ENCODE results near the gene TMEM175. TPM values are rescaled to one million over a fixed set of nuclear protein-coding genes. Genes with fewer than 3 reads are reported as not detected.

Gene TMEM175
- total RNA-seq, 2 donors from 2014 or later, result 20.2 to 24.0 TPM

DNA sequence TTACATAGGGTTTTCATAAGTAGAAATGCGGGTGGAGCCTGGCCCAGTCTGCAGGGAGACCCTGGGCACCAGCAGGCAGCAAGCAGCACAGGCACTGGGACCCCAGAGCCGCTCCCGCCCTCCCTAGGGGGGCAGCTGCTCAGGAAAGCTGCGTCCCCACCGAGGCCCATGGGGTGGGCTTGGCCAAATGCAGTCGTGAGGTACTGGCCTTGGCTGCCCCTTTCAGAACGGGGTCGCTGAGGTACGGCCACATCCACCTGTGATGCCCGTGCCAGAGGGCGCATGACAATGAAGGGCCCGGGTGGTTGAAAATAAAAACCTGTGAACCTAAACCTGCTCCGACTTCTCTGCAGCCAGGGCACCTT is 16.7 kb downstream of the TMEM175 start:
- DNase-seq (ENCODE audit: low spot score), result no peak
- H3K9me3 ChIP-seq, result no peaks in the 10 kb centered on the region
- peaks cover 0 to 4% of the 10 kb centered on the region in 2 donors for H3K4me1 ChIP-seq
- H3K36me3 ChIP-seq, result peaks cover 8% of the 10 kb centered on the region
- H3K27me3 ChIP-seq, result no peaks in the 10 kb centered on the region
- TF ChIP-seq, protein P1, sequence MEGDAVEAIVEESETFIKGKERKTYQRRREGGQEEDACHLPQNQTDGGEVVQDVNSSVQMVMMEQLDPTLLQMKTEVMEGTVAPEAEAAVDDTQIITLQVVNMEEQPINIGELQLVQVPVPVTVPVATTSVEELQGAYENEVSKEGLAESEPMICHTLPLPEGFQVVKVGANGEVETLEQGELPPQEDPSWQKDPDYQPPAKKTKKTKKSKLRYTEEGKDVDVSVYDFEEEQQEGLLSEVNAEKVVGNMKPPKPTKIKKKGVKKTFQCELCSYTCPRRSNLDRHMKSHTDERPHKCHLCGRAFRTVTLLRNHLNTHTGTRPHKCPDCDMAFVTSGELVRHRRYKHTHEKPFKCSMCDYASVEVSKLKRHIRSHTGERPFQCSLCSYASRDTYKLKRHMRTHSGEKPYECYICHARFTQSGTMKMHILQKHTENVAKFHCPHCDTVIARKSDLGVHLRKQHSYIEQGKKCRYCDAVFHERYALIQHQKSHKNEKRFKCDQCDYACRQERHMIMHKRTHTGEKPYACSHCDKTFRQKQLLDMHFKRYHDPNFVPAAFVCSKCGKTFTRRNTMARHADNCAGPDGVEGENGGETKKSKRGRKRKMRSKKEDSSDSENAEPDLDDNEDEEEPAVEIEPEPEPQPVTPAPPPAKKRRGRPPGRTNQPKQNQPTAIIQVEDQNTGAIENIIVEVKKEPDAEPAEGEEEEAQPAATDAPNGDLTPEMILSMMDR (IDR thresholded peaks at IDR 0.05), result no peak
- H3K27ac ChIP-seq, result no peak overlapping the region
- H3K4me3 ChIP-seq, result no peak overlapping the region

DNA sequence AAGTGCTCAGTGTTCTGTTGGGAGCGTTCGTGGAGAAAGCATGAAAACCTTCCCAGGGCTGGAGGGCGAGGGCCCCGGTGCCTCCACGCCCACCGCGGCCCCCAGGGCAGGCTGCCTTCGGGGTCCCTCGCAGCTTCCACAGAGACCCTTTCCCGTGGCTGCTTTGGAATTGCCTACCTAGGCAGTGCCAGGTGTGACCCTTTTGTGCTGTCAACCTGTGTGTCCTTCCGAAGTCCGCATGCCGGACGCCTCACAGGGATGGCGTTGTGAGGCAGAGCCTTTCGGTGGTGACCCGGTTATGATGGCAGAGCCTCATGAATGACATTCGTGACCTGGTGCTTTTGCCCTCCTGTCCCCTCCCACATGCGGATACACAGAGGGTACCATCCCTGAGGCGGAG is 17.4 kb downstream of the TMEM175 start:
- Histone ChIP-seq H3K27ac (no peak overlapping the region), H3K9me3 (no peaks in the 10 kb centered on the region), H3K4me1 (peaks cover 0 to 4% of the 10 kb centered on the region in 2 donors), H3K4me3 (no peak overlapping the region), H3K27me3 (no peaks in the 10 kb centered on the region), H3K36me3 (peaks cover 8% of the 10 kb centered on the region)
- TF ChIP-seq, protein P1 (IDR thresholded peaks at IDR 0.05), result no peak
- no peak for DNase-seq (ENCODE audit: low spot score)

DNA sequence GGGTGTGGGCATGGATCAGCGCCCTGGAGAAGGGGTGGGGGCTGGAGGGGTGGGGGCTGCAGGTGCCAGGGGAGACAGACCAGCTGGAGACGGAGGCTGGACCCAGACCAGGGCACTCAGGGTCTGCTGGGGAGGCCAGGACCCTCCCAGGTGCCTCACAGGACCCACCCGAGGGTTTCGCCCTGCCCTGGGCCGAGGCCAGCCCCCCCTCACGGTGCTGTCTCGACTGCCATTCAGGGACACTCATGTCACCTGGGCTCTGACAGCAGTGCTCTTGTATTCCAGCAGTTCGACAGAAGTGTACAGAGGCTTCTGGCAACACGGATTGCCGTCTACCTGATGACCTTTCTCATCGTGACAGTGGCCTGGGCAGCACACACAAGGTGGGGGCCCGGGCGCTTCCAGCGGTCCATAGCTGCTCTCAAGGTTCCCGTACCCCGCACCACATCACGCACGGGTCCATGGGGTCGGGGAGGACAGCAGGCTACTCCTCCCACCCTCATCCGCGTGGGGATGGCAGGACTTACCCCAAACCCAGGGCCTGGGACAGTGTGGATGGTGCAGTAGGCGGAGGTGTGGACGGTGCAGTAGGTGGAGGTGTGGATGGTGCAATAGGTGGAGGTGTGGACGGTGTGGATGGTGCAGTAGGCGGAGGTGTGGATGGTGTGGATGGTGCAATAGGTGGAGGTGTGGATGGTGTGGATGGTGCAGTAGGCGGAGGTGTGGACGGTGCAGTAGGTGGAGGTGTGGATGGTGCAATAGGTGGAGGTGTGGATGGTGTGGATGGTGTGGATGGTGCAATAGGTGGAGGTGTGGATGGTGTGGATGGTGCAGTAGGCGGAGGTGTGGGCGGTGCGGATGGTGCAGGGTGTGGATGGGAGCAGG is 18.1 kb downstream of the TMEM175 start:
- peaks cover 0 to 4% of the 10 kb centered on the region in 2 donors for H3K4me1 ChIP-seq
- H3K4me3 ChIP-seq, result no peak overlapping the region
- no peaks in the 10 kb centered on the region for H3K27me3 ChIP-seq
- H3K9me3 ChIP-seq, result no peaks in the 10 kb centered on the region
- TF ChIP-seq, protein P1 (IDR thresholded peaks at IDR 0.05), result no peak
- no peak overlapping the region for H3K27ac ChIP-seq
- DNase-seq (ENCODE audit: low spot score), result no peak
- H3K36me3 ChIP-seq, result peaks cover 8% of the 10 kb centered on the region

DNA sequence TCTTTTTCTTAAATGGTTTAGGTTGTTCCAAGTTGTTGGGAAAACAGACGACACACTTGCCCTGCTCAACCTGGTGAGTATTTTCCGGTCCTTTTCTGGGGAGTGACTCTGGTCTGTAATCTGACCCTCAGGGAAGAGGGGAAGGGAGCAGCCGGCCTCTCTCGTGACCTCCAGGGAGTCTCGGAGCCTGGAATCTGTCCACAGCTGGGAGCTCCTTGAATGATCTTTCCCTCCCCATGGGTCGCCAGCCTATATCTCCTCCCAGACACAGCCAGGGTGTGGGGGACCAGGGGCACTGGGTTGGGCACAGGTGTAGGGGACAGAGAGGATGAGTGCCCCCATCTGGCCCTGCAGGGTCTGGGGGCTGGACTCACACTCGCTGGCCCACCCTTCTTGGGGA is 18.9 kb downstream of the TMEM175 start:
- H3K27ac ChIP-seq, result no peak overlapping the region
- no peak for DNase-seq (ENCODE audit: low spot score)
- TF ChIP-seq, protein P1 (IDR thresholded peaks at IDR 0.05), result no peak
- no peaks in the 10 kb centered on the region for H3K9me3 ChIP-seq
- no peaks in the 10 kb centered on the region for H3K27me3 ChIP-seq
- peaks cover 0 to 4% of the 10 kb centered on the region in 2 donors for H3K4me1 ChIP-seq
- no peak overlapping the region for H3K4me3 ChIP-seq
- peaks cover 8% of the 10 kb centered on the region for H3K36me3 ChIP-seq

DNA sequence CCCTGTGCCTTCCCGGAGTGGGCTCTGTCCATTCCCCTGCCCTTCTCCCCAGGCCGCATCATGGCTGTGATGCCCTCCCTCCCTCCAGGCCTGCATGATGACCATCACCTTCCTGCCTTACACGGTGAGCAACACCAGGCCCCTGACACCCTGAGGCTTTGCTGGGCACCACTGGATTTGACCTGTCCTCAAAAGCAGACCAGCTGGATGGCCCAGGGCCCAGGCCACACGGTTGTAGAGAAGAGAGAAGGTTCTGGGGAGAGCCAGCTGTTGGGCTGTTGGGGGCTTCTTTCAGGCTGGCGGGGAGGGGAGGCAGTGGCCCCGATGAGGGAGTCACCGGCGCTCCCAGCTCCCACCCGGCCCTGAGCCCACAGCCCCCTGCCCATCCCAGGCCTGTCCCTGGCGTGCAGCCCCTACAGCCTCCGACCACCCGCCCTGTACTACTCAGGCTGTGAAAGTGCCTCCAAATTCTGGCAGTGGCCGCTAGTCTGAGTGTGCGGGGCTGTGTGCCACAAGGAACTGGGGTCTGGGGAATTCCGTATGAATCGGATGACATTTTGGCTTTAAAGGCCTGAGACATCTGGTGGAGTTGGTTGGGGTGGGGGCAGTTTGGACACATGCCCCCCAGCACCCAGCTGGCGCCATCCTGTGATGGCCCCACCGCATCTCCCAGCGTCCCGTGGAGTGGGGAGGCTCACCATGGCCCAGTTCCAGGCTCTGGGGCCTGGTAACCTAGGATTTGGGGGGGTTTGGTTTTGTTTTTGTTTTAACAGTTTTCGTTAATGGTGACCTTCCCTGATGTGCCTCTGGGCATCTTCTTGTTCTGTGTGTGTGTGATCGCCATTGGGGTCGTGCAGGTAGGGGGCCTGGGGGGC is 19.6 kb downstream of the TMEM175 start:
- TF ChIP-seq, protein P1 (IDR thresholded peaks at IDR 0.05), result no peak
- Histone ChIP-seq H3K27ac (no peak overlapping the region), H3K27me3 (no peaks in the 10 kb centered on the region), H3K9me3 (no peaks in the 10 kb centered on the region), H3K4me1 (peaks cover 0 to 4% of the 10 kb centered on the region in 2 donors), H3K36me3 (peaks cover 8% of the 10 kb centered on the region), H3K4me3 (no peak overlapping the region)
- DNase-seq (ENCODE audit: low spot score), result no peak
